Ovary (tissue), 9 donors: Measurements from ENCODE around the gene PTPN20. TPM values are rescaled to one million over a fixed set of nuclear protein-coding genes. Genes with fewer than 3 reads are reported as not detected.

Experiments
- DNase-seq, 5 donors: peaks; one replicate each; pipeline ENCODE4 v3.0.0-alpha.2; 2019 to 2020
- H3K27ac ChIP-seq, 2 donors: fragments of 200-600 bp; one replicate each; pipeline versions ENCODE4 v1.5.1 to v1.8.0; 2019 to 2022
- H3K27me3 ChIP-seq: fragments of 200-600 bp; one replicate; pipeline ENCODE4 v1.8.0; 2022
- H3K36me3 ChIP-seq: fragments of 200-600 bp; sonication (generic); one replicate; pipeline ENCODE4 v1.5.1; 2019
- H3K4me1 ChIP-seq: one replicate; pipeline ENCODE4 v1.8.1; 2013; ENCODE audit warnings: mild to moderate bottlenecking, moderate library complexity; ENCODE audit not compliant: insufficient read depth
- H3K4me3 ChIP-seq: fragments of 200-600 bp; sonication (generic); one replicate; pipeline ENCODE4 v1.5.1; 2017
- H3K9me3 ChIP-seq, 2 donors: fragments of 200-600 bp in 1 of 2; sonication (generic) in 1 of 2; one replicate each; pipeline versions ENCODE4 v1.5.1 to v1.8.1; 2013 to 2019; ENCODE audit warnings: mild to moderate bottlenecking in 1 of 2, moderate library complexity in 1 of 2
- CTCF ChIP-seq, 3 donors: fragments of 450-650 bp in 2 of 3; fragments of 200-600 bp in 1 of 3; IDR thresholded peaks; one replicate each; pipeline versions ENCODE4 v1.5.1 to v1.8.0; 2016 to 2022; ENCODE audit warnings: antibody characterized with exemption in 3 of 3, mild to moderate bottlenecking in 1 of 3
- EP300 ChIP-seq: sonication (generic); formaldehyde crosslinking; IDR thresholded peaks from one replicate; pipeline ENCODE4 v1.6.1; 2017; ENCODE audit warnings: antibody characterized with exemption
- POLR2A ChIP-seq: fragments of 450-650 bp; IDR thresholded peaks from one replicate; pipeline ENCODE4 v1.6.1; 2017; ENCODE audit warnings: antibody characterized with exemption, mild to moderate bottlenecking, moderate library complexity
- WGBS, 3 donors: extraction: QIAGEN DNeasy Blood & Tissue Kit in 1 of 3; methylation state at CpG; one replicate each; pipeline versions ENCODE4 v1.1.5 to v1.1.7; 2013 to 2017; 5-methylcytosine and 5-hydroxymethylcytosine counted together
- intact Hi-C, 4 donors: fragments of 100-400 bp; cut with DNase I; formaldehyde crosslinking; loops; one replicate each; pipeline versions ENCODE4 v1.11.0 to v1.15.1; 2022 to 2023
- polyA plus RNA-seq, 2 donors: library from polyadenylated mRNA; stranded (reverse); fragments of 200-250 nt in 1 of 2; fragments of 350-450 nt in 1 of 2; fragmentation: Illumina TruSeq in 1 of 2; extraction: RNeasy Lipid Tissue Mini Kit (QIAGEN cat#74804) in 1 of 2; gene quantifications; one replicate each; pipeline ENCODE4 v1.2.3, GENCODE V29; 2013 to 2014
- total RNA-seq, 7 donors: library from RNA; depleted of rRNA in 2 of 7; stranded (reverse); fragments of >200 nt in 2 of 7; fragmentation: NEBNext Ultra II Directional in 3 of 7; extraction: Animal tissue kit (Norgen Biotek cat#: 25700) in 3 of 7; gene quantifications; one replicate each; pipeline versions ENCODE4 v1.1.0 to v1.2.4, GENCODE V29; 2016 to 2023
- donor health status: DM: no; HTN: no; CAD: no; lungs with moderate emphysema.
- donor health status: DM: no; HTN: no; CAD: no.
- donor health status: Bipolar disorder and iron deficiency.
- donor health status: DM: yes; HTN: yes; CAD: no.
- donor health status: DM: no; HTN: no; CAD: no.
- donor health status: DM: yes; HTN: yes; CAD: no.

Gene PTPN20
- total and polyA plus RNA-seq, 9 donors, result 1.5 to 8.7 (median 5.0) TPM

- DNase-seq, result peak in 1 of 5 donors; percentile 18
- Histone ChIP-seq H3K27ac (no peak overlapping the region), H3K27me3 (no peaks in the 10 kb centered on the region), H3K4me3 (no peak overlapping the region), H3K4me1 (no peaks in the 10 kb centered on the region), H3K36me3 (no peaks in the 10 kb centered on the region), H3K9me3 (no peaks in the 10 kb centered on the region)
- WGBS, 3 donors, result 90 to 94% (median 94%) methylated on average over 13 of the region's 13 CpGs
- intact Hi-C loops, result no loop called here
- TF ChIP-seq EP300 (no peak), POLR2A (no peak), CTCF (IDR thresholded peaks at IDR 0.05) (no peak)
These were observed 122.5 kb downstream of the PTPN20 start for GRCh38 chr10:47033541-47034270.

- TF ChIP-seq EP300 (no peak), POLR2A (no peak), CTCF (IDR thresholded peaks at IDR 0.05) (no peak)
- intact Hi-C loops, result no loop called here
- peak in 1 of 5 donors; percentile 7 for DNase-seq
- Histone ChIP-seq H3K36me3 (no peaks in the 10 kb centered on the region), H3K4me1 (no peaks in the 10 kb centered on the region), H3K4me3 (no peak overlapping the region), H3K27ac (no peak overlapping the region), H3K27me3 (no peaks in the 10 kb centered on the region), H3K9me3 (no peaks in the 10 kb centered on the region)
- 63 to 67% (median 67%) methylated on average over 9 of the region's 9 CpGs for WGBS, 3 donors
These were observed 123.3 kb downstream of the PTPN20 start for GRCh38 chr10:47034441-47035051.

- TF ChIP-seq POLR2A (no peak), EP300 (no peak), CTCF (IDR thresholded peaks at IDR 0.05) (no peak)
- intact Hi-C loops, result no loop called here
- H3K36me3 ChIP-seq, result no peaks in the 10 kb centered on the region
- DNase-seq, result peak in 1 of 5 donors; percentile 3
- H3K27ac ChIP-seq, result no peak overlapping the region
- WGBS, 3 donors, result 86 to 94% (median 87%) methylated on average over 7 of the region's 7 CpGs
- H3K4me3 ChIP-seq, result no peak overlapping the region
- H3K4me1 ChIP-seq, result no peaks in the 10 kb centered on the region
- H3K9me3 ChIP-seq, result no peaks in the 10 kb centered on the region
- H3K27me3 ChIP-seq, result no peaks in the 10 kb centered on the region
These were observed 124.1 kb downstream of the PTPN20 start for GRCh38 chr10:47035171-47035818.

GRCh38 chr10:47035819-47036337 is 124.7 kb downstream of the PTPN20 start:
- Histone ChIP-seq H3K36me3 (no peaks in the 10 kb centered on the region), H3K4me1 (no peaks in the 10 kb centered on the region), H3K9me3 (no peaks in the 10 kb centered on the region), H3K27me3 (no peaks in the 10 kb centered on the region), H3K27ac (no peak overlapping the region), H3K4me3 (no peak overlapping the region)
- intact Hi-C loops, result no loop called here
- DNase-seq, result no peak
- TF ChIP-seq POLR2A (no peak), EP300 (no peak), CTCF (IDR thresholded peaks at IDR 0.05) (no peak)
- 83 to 94% (median 94%) methylated on average over 4 of the region's 4 CpGs for WGBS, 3 donors
